ENCODE measurements around the gene NDUFA3. TPM values are rescaled to one million over a fixed set of nuclear protein-coding genes. Genes with fewer than 3 reads are reported as not detected.

Gene NDUFA3
- total RNA-seq, result 8.8 and 12.0 TPM in 2 replicates

DNA sequence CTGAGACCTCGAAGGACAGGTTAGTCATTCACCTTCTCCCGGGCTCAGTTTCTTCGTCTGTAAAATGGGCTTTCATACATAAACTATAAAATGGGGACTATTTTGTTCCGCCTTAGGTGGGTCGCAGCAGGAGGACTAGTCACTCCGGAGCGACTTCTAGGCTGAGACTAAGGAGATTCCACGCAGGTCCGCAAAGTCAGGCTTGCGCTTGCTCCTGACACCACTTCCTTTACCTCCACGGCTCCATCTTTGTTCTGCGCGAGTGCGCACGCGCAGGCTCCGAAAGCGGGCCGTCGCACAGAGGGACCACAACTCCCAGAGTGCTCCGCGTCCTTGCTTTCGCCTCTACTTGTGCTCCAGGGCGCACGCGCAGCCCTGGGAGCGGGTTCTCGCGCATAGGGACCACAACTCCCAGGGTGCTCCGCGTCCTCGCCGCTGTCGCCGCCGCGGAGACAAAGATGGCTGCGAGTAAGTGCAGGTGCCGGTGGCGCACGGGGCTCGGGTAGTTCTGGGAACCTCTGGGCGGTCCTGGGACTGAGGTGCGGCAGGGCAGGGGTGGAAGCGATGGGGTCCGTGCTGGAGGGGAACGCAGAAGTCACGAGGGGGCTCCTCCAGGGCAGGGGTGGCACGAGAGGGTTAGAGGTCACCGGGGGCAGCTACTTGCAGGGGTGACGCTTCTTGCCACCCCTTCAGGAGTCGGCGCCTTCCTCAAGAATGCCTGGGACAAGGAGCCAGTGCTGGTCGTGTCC, at the start of gene NDUFA3:
Gene NDUFA3, plus strand, starts transcription at position 435 of the 749 bp plus-strand sequence. Its CDS starts 24 bp downstream, at position 459.

DNA sequence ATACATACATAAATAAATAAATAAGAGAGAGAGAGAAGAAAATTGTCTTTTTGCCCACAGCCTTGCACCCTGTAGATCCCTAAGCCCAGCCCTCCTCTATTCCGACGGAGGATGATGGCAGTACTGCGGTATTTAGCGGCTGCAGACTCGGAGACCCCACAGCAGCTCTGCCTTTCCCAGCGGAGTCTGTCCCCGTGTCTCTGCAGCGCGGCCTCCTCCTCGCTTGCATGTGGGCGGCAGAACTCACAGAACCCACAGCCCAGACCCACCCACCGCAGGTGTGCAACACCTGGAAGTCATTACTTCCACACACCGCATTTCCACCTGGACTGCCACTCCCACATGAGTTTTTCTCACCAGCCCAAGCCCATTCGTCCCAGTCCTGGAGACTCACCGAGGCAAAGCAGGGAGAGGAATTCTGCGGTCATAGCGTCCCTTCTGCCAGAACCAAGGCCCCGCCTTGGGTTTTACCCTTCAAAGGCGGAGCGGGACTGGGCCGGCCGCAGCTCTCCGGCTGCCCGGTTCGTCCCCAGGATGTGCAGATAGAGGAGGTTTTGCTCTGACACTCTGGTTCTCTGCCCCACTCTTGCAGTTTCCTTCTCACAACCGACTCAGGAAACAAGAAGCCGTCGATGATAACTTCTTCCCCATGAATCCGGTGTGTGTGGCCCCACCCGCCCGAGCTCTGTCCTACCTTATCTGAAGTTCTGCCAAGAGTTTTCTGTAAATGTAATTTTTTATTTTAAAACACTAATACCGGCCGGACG, 39.1 kb upstream of the NDUFA3 start, which contains the start of gene VSTM1:
Gene VSTM1, minus strand, starts transcription at position 548 of the 767 bp plus-strand sequence. Its CDS starts 120 bp downstream, at position 428.

DNA sequence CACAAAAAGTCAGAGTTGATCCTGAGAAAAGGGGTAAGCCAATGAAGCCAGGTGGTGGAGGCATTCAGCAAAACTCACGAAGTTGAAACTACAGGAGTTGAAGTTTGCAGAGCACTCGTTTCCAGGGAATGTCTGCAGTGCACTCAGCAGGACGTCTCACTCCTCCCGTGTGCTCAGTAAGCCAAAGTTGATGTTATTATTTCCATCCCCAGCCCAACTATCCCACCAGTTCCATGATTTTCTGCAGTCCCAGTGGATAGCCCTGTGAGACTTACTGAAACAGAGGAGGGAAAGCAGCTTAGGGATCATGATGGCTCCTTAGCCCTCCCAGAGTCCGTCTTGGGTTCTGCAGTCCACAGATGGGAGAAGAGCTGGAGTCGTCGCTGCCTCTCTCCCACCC, 21.6 kb upstream of the NDUFA3 start, which contains the start of gene TARM1:
Gene TARM1, minus strand, starts transcription at position 334 of the 400 bp plus-strand sequence. Its CDS starts 25 bp downstream, at position 309.

GRCh38 chr19:54100561-54100960, 2.1 kb upstream of the NDUFA3 start, which contains the start of gene OSCAR:
TSS of gene OSCAR (minus strand) at chr19:54100803. CDS start at chr19:54100792, 11 bp downstream.

GRCh38 chr19:54115109-54116063, 12.7 kb downstream of the NDUFA3 start, which contains the start of the genes PRPF31 and TFPT:
TSS of gene PRPF31 (plus strand) at chr19:54115754. CDS start at chr19:54118279, 2,525 bp downstream.
TSS of gene TFPT (minus strand) at chr19:54115657. CDS start at chr19:54115269, 388 bp downstream.

GRCh38 chr19:54137699-54138488, 35.2 kb downstream of the NDUFA3 start, which contains the start of gene CNOT3:
TSS of gene CNOT3 (plus strand) at chr19:54137762. CDS start at chr19:54142979, 5,217 bp downstream.

Other genes starting within 250 kb of the NDUFA3 start
- gene MYADM, start 235.0 kb upstream of the NDUFA3 start, total RNA-seq, result 30.8 and 31.2 TPM in 2 replicates
- gene PRKCG, start 220.7 kb upstream of the NDUFA3 start, total RNA-seq, result not detected in 2 replicates
- not detected in 2 replicates for gene CACNG7, start 193.6 kb upstream of the NDUFA3 start, total RNA-seq
- not detected in 2 replicates for gene CACNG8, start 139.9 kb upstream of the NDUFA3 start, total RNA-seq
- not detected in 2 replicates for gene CACNG6, start 111.2 kb upstream of the NDUFA3 start, total RNA-seq
- gene VSTM1, start 39.0 kb upstream of the NDUFA3 start, total RNA-seq, result not detected in 2 replicates
- not detected in 2 replicates for gene TARM1, start 21.5 kb upstream of the NDUFA3 start, total RNA-seq
- 0.11 and 0.39 TPM in 2 replicates for gene OSCAR, start 2.1 kb upstream of the NDUFA3 start, total RNA-seq
- gene TFPT, start 12.8 kb downstream of the NDUFA3 start, total RNA-seq, result 8.4 and 9.1 TPM in 2 replicates
- gene PRPF31, start 12.9 kb downstream of the NDUFA3 start, total RNA-seq, result 36.2 and 39.2 TPM in 2 replicates
- 6.9 and 9.7 TPM in 2 replicates for gene CNOT3, start 34.9 kb downstream of the NDUFA3 start, total RNA-seq
- gene LENG1, start 56.9 kb downstream of the NDUFA3 start, total RNA-seq, result 3.9 and 5.7 TPM in 2 replicates
- 1.0 TPM in 1 of 2 replicates, not detected in the other for gene TMC4, start 70.3 kb downstream of the NDUFA3 start, total RNA-seq
- 25.2 and 25.8 TPM in 2 replicates for gene MBOAT7, start 86.7 kb downstream of the NDUFA3 start, total RNA-seq
- gene TSEN34, start 88.5 kb downstream of the NDUFA3 start, total RNA-seq, result 34.3 and 37.2 TPM in 2 replicates
- gene RPS9, start 98.0 kb downstream of the NDUFA3 start, total RNA-seq, result 1,386 and 1,444 TPM in 2 replicates
- gene LILRB3, start 120.2 kb downstream of the NDUFA3 start, total RNA-seq, result not detected in 2 replicates
- gene LILRA6, start 139.9 kb downstream of the NDUFA3 start, total RNA-seq, result not detected in 2 replicates
- not detected in 2 replicates for gene LILRB5, start 154.4 kb downstream of the NDUFA3 start, total RNA-seq
- not detected in 2 replicates for gene LILRB2, start 178.3 kb downstream of the NDUFA3 start, total RNA-seq
- gene LILRA5, start 210.3 kb downstream of the NDUFA3 start, total RNA-seq, result 0.22 TPM in 1 of 2 replicates, not detected in the other
- gene LILRA4, start 236.3 kb downstream of the NDUFA3 start, total RNA-seq, result not detected in 2 replicates